Keratinocyte (primary cell): ENCODE results near the gene PACSIN2.

Experiments
- CTCF ChIP-seq, 3 experiments: IDR thresholded peaks in 1 of 3; conservative IDR thresholded peaks in 1 of 3; optimal IDR thresholded peaks in 1 of 3; 2 replicates in 2 of 3; 3 replicates in 1 of 3; pipeline versions ENCODE3 to v1.5.1; 2011; ENCODE audit warnings: low read length in 3 of 3, mild to moderate bottlenecking in 3 of 3, moderate library complexity in 2 of 3, control low read depth in 1 of 3, inconsistent platforms in 1 of 3; ENCODE audit not compliant: insufficient read depth in 2 of 3; ENCODE audit errors: extremely low read depth in 1 of 3
- EZH2 ChIP-seq: IDR thresholded peaks from one replicate; pipeline ENCODE4 v1.6.1; 2012; ENCODE audit warnings: inconsistent platforms, mild to moderate bottlenecking, low read length, moderate library complexity

- TF ChIP-seq CTCF (optimal IDR thresholded peaks at IDR 0.05 in 1 of 3, IDR thresholded peaks at IDR 0.05 in 1 of 3, conservative IDR thresholded peaks at IDR 0.05 in 1 of 3; ENCODE audit: extremely low read depth in 1 of 3, insufficient read depth in 2 of 3, low read length in 3 of 3): no peak
- no peak for TF ChIP-seq EZH2
Observed at GRCh38 chr22:43009444-43009843, 5.5 kb downstream of the PACSIN2 start.
